ENCODE measurements around the gene ERP44.

ERP44 gene

DNA sequence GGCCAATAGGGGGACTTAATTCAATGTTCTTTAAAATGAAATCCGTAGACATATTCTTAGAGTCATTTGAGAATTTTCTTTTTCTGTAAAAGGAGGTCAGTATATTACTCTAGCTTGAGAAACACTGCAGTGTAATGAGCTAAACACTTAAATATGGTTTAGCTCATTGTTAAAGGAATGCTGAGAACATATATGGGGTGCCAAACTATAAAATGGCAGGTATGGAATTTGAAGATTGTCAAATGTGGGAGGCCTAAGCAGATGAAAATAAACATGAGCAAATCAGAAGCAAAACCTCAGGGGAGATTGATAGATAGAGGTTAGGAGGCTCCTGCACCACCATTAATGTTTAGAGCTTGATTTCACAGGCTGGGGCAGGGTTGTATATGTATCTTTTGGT lies 134.5 kb downstream of the ERP44 start:
- no peaks in the 10 kb centered on the region for H3F3A ChIP-seq (ENCODE audit: insufficient read depth)
- TF ChIP-seq, protein P1, sequence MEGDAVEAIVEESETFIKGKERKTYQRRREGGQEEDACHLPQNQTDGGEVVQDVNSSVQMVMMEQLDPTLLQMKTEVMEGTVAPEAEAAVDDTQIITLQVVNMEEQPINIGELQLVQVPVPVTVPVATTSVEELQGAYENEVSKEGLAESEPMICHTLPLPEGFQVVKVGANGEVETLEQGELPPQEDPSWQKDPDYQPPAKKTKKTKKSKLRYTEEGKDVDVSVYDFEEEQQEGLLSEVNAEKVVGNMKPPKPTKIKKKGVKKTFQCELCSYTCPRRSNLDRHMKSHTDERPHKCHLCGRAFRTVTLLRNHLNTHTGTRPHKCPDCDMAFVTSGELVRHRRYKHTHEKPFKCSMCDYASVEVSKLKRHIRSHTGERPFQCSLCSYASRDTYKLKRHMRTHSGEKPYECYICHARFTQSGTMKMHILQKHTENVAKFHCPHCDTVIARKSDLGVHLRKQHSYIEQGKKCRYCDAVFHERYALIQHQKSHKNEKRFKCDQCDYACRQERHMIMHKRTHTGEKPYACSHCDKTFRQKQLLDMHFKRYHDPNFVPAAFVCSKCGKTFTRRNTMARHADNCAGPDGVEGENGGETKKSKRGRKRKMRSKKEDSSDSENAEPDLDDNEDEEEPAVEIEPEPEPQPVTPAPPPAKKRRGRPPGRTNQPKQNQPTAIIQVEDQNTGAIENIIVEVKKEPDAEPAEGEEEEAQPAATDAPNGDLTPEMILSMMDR (IDR thresholded peaks at IDR 0.05; ENCODE audit: insufficient read depth, low read length, poor library complexity, severe bottlenecking), result no peak
- TF ChIP-seq EZH2phosphoT487 (conservative IDR thresholded peaks at IDR 0.05; ENCODE audit: low read length), result no peak
- H4K20me1 ChIP-seq (ENCODE audit: low read depth, low read length), result no peaks in the 10 kb centered on the region
- H3K4me2 ChIP-seq (ENCODE audit: low read depth, low read length, poor library complexity, severe bottlenecking), result no peak overlapping the region
- H3K9ac ChIP-seq (ENCODE audit: low read length), result no peak overlapping the region
- no peaks in the 10 kb centered on the region for H3K9me2 ChIP-seq (replicated peaks; ENCODE audit: insufficient read depth, low read length)
- no peak overlapping the region for H2AFZ ChIP-seq (ENCODE audit: low read depth, low read length, severe bottlenecking)
- H3K9me3 ChIP-seq (ENCODE audit: insufficient read depth, low read length), result no peaks in the 10 kb centered on the region
- no peaks in the 10 kb centered on the region for H3K27me3 ChIP-seq (ENCODE audit: low read length)
- no peak overlapping the region for H3K27ac ChIP-seq (ENCODE audit: low read depth, low read length)
- H3K79me2 ChIP-seq (ENCODE audit: insufficient read depth, low read length), result no peaks in the 10 kb centered on the region
- 0 out of 2 replicates have a peak, but pooled peaks cover 4% of the 10 kb centered on the region for H3K36me3 ChIP-seq (ENCODE audit: low read length)
- no peak overlapping the region for H3K4me3 ChIP-seq (ENCODE audit: insufficient read depth, low read length, poor library complexity, severe bottlenecking)

DNA sequence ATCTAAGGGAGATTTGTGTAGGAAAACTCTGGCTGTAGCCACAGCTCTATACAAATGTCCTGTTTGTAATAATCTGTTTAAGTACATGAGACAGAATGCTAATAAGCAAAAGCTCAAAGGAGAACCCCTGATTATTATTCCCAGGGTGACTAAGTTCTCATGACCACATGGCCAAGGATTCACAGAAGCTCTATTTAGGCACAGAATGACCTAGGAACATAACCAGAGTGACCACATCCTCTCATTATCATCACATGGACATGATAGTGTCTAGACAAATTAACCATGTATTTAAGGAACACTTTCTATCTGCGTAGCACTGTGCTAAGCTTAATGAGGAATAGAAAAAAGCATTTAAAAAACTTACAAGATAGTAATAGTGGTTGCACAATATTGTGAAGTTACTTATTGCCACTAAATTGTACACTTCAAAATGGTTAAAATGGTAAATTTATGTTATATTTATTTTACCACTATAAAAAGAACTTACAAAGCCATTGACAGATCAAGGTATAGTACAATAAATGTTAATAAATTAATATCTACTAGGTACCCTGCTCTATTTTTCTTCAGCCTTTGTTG lies 136.0 kb downstream of the ERP44 start:
- Histone ChIP-seq H3K4me3 (ENCODE audit: insufficient read depth, low read length, poor library complexity, severe bottlenecking) (no peak overlapping the region), H3K4me2 (ENCODE audit: low read depth, low read length, poor library complexity, severe bottlenecking) (no peak overlapping the region), H3K27ac (ENCODE audit: low read depth, low read length) (no peak overlapping the region), H3K9me2 (replicated peaks; ENCODE audit: insufficient read depth, low read length) (no peaks in the 10 kb centered on the region), H3K27me3 (ENCODE audit: low read length) (no peaks in the 10 kb centered on the region), H2AFZ (ENCODE audit: low read depth, low read length, severe bottlenecking) (no peak overlapping the region), H4K20me1 (ENCODE audit: low read depth, low read length) (no peaks in the 10 kb centered on the region), H3K79me2 (ENCODE audit: insufficient read depth, low read length) (no peaks in the 10 kb centered on the region), H3K36me3 (ENCODE audit: low read length) (0 out of 2 replicates have a peak, but pooled peaks cover 4% of the 10 kb centered on the region), H3K9ac (ENCODE audit: low read length) (no peak overlapping the region), H3F3A (ENCODE audit: insufficient read depth) (no peaks in the 10 kb centered on the region), H3K9me3 (ENCODE audit: insufficient read depth, low read length) (no peaks in the 10 kb centered on the region)
- no peak for TF ChIP-seq EZH2phosphoT487 (conservative IDR thresholded peaks at IDR 0.05; ENCODE audit: low read length)
- TF ChIP-seq, protein P1 (IDR thresholded peaks at IDR 0.05; ENCODE audit: insufficient read depth, low read length, poor library complexity, severe bottlenecking), result no peak

DNA sequence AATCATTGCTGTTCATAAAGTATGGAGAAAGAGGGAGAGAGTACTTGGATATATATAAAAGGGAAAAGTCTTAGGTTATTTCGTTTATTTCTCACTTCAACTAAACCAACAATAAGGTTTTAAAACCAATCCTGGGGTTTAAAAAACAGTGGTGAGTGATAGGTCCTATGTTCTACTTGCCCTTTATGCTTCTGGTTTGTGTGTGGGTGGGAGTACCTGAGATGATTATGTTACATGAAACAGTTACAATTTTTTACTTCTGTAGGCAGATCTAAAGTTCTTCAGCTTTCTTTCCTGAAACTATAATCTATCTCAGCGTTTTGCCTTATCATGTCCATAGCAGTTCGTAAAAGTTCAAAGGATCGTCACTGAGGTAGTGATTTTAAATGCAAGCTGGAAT lies 143.2 kb downstream of the ERP44 start:
- Histone ChIP-seq H4K20me1 (ENCODE audit: low read depth, low read length) (no peaks in the 10 kb centered on the region), H3K9me2 (replicated peaks; ENCODE audit: insufficient read depth, low read length) (no peaks in the 10 kb centered on the region), H3K9me3 (ENCODE audit: insufficient read depth, low read length) (no peaks in the 10 kb centered on the region), H3K79me2 (ENCODE audit: insufficient read depth, low read length) (no peaks in the 10 kb centered on the region), H3K4me3 (ENCODE audit: insufficient read depth, low read length, poor library complexity, severe bottlenecking) (no peak overlapping the region), H3K27ac (ENCODE audit: low read depth, low read length) (no peak overlapping the region), H2AFZ (ENCODE audit: low read depth, low read length, severe bottlenecking) (no peak overlapping the region), H3K36me3 (ENCODE audit: low read length) (peaks cover 15% of the 10 kb centered on the region; the same call in 1 of the 2 replicates), H3F3A (ENCODE audit: insufficient read depth) (no peaks in the 10 kb centered on the region), H3K27me3 (ENCODE audit: low read length) (no peaks in the 10 kb centered on the region), H3K9ac (ENCODE audit: low read length) (no peak overlapping the region), H3K4me2 (ENCODE audit: low read depth, low read length, poor library complexity, severe bottlenecking) (no peak overlapping the region)
- TF ChIP-seq, protein P1 (IDR thresholded peaks at IDR 0.05; ENCODE audit: insufficient read depth, low read length, poor library complexity, severe bottlenecking), result no peak
- TF ChIP-seq EZH2phosphoT487 (conservative IDR thresholded peaks at IDR 0.05; ENCODE audit: low read length), result no peak
